ENCODE results near the gene ROR2.
"Not testable (repeated sequence)": the region's sequence is repeated elsewhere in the genome, so short reads cannot be mapped to it uniquely, and the experiment has no call there.

ROR2 gene

DNA sequence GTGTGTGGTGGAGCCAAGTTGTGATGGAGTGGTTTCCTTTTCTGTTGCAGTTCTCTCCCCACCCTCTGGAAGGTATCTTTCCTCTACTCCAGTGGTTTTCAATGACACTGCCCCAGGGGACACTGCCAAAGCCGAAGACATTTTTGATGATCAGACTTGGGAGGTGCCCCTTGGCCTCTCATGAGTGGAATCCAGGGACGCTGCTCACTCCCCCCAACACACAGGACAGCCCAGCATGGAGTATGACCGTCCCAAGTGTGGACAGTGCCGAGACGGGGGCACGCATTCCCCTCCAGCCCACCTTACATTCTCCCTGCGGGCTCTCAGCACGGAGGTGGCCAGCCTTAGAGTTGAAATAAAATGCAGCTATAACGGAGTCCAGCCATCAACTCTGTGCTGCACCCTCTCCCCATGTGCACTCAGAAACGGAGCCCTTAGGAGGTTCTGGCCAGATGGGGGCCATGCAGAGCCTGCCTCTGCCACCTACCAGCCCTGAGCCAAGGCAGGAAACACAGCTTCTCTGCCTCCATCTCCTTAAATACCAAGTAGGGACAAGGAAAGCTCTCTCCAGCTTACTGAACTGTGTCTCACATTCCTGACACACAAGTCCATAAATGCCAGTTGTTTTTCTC, 150.8 kb downstream of the ROR2 start:
- DNase-seq (ENCODE audit: low read depth in 2 of 2) = no peak

DNA sequence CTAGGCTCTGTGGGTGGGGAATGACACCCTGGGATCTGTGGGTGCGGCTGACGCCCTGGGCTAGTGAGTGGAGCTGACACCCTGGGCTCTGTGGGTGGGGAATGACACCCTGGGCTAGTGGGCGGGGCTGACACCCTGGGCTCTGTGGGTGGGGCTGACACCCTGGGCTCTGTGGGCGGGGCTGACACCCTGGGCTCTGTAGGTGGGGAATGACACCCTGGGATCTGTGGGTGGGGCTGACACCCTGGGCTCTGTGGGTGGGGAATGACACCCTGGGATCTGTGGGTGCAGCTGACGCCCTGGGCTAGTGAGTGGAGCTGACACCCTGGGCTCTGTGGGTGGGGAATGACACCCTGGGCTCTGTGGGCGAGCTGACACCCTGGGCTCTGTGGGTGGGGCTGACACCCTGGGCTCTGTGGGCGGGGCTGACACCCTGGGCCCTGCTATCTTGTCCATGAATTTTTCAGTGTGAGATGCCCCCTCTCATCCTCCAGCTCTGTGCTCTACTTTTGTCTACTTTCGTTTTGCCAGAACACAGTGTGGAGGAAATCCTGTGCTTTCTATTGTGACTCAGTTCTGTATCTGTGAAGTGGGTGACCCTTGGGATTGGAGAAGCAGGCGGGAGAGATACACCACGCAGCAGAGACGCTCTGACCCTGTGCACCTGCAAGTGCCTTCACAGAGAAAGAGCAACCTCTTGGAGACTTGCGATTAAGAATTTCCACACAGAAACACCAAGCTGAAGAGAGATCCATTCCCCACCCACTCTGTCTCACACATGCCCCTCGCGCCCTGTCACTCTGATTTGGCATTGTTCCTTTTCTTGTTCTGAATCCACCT, 151.5 kb downstream of the ROR2 start:
- DNase-seq (ENCODE audit: low read depth in 2 of 2) = peak in 1 of 2 donors; percentile 29

DNA sequence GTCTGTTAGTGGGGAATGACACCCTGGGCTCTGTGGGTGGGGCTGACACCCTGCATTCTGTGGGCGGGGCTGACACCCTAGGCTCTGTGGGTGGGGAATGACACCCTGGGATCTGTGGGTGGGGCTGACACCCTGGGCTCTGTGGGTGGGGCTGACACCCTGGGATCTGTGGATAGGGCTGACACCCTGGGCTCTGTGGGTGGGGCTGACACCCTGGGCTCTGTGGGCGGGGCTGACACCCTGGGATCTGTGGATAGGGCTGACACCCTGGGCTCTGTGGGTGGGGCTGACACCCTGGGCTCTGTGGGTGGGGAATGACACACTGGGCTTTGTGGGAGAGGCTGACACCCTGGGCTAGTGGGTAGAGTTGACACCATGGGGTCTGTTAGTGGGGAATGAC, 152.5 kb downstream of the ROR2 start:
- DNase-seq (ENCODE audit: low read depth in 2 of 2) = not testable (repeated sequence)

- DNase-seq (ENCODE audit: low read depth in 2 of 2) = not testable (repeated sequence)
Measured at GRCh38 chr9:91796516-91796915, 153.5 kb downstream of the ROR2 start.

- DNase-seq (ENCODE audit: low read depth in 2 of 2) = no peak
Measured at GRCh38 chr9:91795598-91796241, 154.3 kb downstream of the ROR2 start.

- not testable (repeated sequence) for DNase-seq (ENCODE audit: low read depth in 2 of 2)
Measured at GRCh38 chr9:91793371-91793770, 156.7 kb downstream of the ROR2 start.

- no peak for DNase-seq (ENCODE audit: low read depth in 2 of 2)
Measured at GRCh38 chr9:91790917-91791316, 159.1 kb downstream of the ROR2 start.

DNA sequence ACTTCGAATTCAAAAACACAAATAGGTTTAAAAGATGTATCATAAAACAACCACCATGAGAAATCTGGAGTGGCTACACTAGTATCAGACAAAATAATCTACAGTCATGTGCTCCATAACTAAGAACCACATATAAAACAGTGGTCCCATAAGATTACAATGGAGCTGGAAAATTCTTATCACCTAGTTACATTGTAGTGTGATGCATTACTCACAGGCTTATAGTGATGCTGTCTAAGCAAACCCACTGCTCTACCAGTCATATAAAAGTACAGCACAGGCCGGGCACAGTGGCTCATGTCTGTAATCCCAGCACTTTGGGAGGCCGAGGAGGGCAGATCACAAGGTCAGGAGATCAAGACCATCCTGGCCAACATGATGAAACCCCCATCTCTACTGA, 160.1 kb downstream of the ROR2 start:
- no peak for DNase-seq (ENCODE audit: low read depth in 2 of 2)

- no peak for DNase-seq (ENCODE audit: low read depth in 2 of 2)
Measured at GRCh38 chr9:91787931-91788330, 162.1 kb downstream of the ROR2 start.

- no peak for DNase-seq (ENCODE audit: low read depth in 2 of 2)
Measured at GRCh38 chr9:91786132-91786896, 163.7 kb downstream of the ROR2 start.

GRCh38 chr9:91785447-91785842, 164.6 kb downstream of the ROR2 start:
- no peak for DNase-seq (ENCODE audit: low read depth in 2 of 2)

- DNase-seq (ENCODE audit: low read depth in 2 of 2) = no peak
Measured at GRCh38 chr9:91784673-91785446, 165.2 kb downstream of the ROR2 start.

GRCh38 chr9:91783876-91784672, 166.0 kb downstream of the ROR2 start:
- DNase-seq (ENCODE audit: low read depth in 2 of 2) = no peak

DNA sequence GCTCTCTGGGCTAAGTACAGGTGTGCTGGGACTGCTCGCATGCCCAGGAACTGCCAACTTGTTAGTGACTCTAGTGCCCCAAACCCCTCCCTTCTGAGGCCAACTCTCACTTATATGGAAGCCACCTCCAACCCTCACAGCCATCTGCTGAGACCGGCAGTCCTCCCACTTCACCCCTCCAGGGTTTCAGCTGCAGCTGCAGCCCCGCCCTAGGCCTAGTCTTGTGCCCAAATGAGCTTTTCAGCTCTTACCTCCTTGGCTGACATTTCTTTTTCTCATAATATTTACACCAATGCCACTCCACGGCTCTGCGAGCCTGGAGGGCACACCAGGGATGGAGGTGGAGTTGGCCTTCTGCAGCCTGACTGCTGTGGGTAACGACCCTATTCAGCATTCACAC, 166.6 kb downstream of the ROR2 start:
- DNase-seq (ENCODE audit: low read depth in 2 of 2) = no peak

GRCh38 chr9:91782708-91783214, 167.3 kb downstream of the ROR2 start:
- no peak for DNase-seq (ENCODE audit: low read depth in 2 of 2)

DNA sequence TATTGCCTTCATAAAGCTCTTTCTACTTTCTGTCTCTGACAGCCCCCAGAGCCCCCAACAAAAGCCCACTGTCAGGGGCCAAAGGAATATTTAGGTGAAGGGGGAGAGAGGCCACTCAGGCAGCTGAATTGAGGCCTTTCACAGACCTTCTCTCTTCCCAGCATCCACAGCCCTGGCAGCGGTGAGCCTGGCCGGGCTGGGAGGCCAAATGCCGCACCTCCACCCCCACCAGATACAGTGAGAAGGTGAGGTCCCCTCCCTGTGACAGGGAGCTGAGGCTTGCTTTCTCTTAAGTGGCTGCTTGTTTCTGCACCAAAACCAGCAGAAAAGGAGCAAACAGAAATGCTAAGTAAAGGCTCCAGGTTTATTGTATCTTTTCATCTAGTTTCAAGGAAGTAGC, 168.1 kb downstream of the ROR2 start:
- DNase-seq (ENCODE audit: low read depth in 2 of 2) = no peak

- DNase-seq (ENCODE audit: low read depth in 2 of 2) = no peak
Measured at GRCh38 chr9:91781116-91781515, 168.9 kb downstream of the ROR2 start.

GRCh38 chr9:91778031-91778430, 172.0 kb downstream of the ROR2 start:
- no peak for DNase-seq (ENCODE audit: low read depth in 2 of 2)

DNA sequence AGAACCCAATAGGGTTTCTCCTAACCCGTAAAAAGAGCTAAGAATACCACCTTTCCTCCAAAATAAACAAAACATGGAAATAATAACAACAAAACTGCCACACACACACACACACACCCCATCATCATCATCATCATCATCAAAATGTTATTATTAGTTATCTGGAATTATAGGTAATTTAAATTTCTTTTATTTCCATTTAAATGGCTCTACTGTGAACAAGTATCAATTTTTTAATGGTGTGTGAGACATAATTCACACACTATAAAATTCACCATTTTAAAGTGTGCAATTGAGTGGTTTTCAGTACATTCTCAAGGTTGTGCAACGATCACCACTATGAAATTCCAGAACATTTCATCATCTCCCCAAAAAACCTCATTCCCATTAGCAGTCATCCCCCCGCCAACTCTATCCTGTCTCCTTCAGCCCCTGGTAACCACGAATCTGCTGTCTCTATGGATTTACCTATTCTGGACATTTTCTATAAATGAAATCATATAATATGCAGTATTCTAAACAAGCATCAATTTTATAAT, 172.7 kb downstream of the ROR2 start:
- no peak for DNase-seq (ENCODE audit: low read depth in 2 of 2)
